ENCODE measurements around the gene BTBD9.

Gene BTBD9

GRCh38 chr6:38404355-38404754 is 235.4 kb downstream of the BTBD9 start:
- no peak overlapping the region for H3K4me3 ChIP-seq (ENCODE audit: low read length)
- no peak for TF ChIP-seq CTCF (conservative IDR thresholded peaks at IDR 0.05; ENCODE audit: low read depth, low read length)
- DNase-seq (ENCODE audit: low read depth) = no peak

GRCh38 chr6:38403548-38403947 is 236.2 kb downstream of the BTBD9 start:
- no peak for TF ChIP-seq CTCF (conservative IDR thresholded peaks at IDR 0.05; ENCODE audit: low read depth, low read length)
- H3K4me3 ChIP-seq (ENCODE audit: low read length) = no peak overlapping the region
- DNase-seq (ENCODE audit: low read depth) = no peak

- H3K4me3 ChIP-seq (ENCODE audit: low read length) = no peak overlapping the region
- no peak for TF ChIP-seq CTCF (conservative IDR thresholded peaks at IDR 0.05; ENCODE audit: low read depth, low read length)
- DNase-seq (ENCODE audit: low read depth) = no peak
Observed at GRCh38 chr6:38400764-38401163, 239.0 kb downstream of the BTBD9 start.

- H3K4me3 ChIP-seq (ENCODE audit: low read length) = no peak overlapping the region
- no peak for DNase-seq (ENCODE audit: low read depth)
- TF ChIP-seq CTCF (conservative IDR thresholded peaks at IDR 0.05; ENCODE audit: low read depth, low read length) = no peak
Observed at GRCh38 chr6:38400101-38400500, 239.6 kb downstream of the BTBD9 start.

- no peak for DNase-seq (ENCODE audit: low read depth)
- TF ChIP-seq CTCF (conservative IDR thresholded peaks at IDR 0.05; ENCODE audit: low read depth, low read length) = no peak
- no peak overlapping the region for H3K4me3 ChIP-seq (ENCODE audit: low read length)
Observed at GRCh38 chr6:38396209-38396608, 243.5 kb downstream of the BTBD9 start.

- no peak overlapping the region for H3K4me3 ChIP-seq (ENCODE audit: low read length)
- TF ChIP-seq CTCF (conservative IDR thresholded peaks at IDR 0.05; ENCODE audit: low read depth, low read length) = no peak
- no peak for DNase-seq (ENCODE audit: low read depth)
Observed at GRCh38 chr6:38393986-38394385, 245.7 kb downstream of the BTBD9 start.

- no peak for DNase-seq (ENCODE audit: low read depth)
- H3K4me3 ChIP-seq (ENCODE audit: low read length) = no peak overlapping the region
- TF ChIP-seq CTCF (conservative IDR thresholded peaks at IDR 0.05; ENCODE audit: low read depth, low read length) = no peak
Observed at GRCh38 chr6:38391626-38392579, 247.8 kb downstream of the BTBD9 start.

Measured in retinal pigment epithelial cell (primary cell).